Activated naive CD4-positive, alpha-beta T cell treated with Interleukin-2 at 50 U/mL for 16 hours (primary cell): ENCODE data around the gene POU2AF2.
"Not testable (repeated sequence)": the region's sequence is repeated elsewhere in the genome, so short reads cannot be mapped to it uniquely, and the experiment has no call there.

Experiments used
- DNase-seq: peaks from one replicate; pipeline ENCODE4 v3.0.0-alpha.2; 2020

The POU2AF2 gene

DNA sequence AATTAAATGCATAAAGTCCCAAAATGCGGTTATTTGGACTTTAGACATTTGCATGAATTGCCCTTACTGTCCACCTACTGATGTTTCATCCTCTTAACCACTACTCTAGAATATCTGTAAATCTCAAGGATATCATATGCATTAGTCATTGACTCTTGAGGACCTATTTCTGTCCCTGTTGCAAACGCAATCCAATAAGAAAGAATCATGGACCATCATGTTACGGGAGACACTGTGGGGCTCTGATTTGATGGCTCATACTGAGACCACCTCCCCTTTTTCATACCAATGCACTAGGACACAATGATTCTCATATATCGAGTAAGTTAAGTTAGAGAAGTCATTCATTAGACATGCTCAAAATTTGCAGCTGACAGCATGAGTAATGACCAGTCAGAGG lies 14.4 kb downstream of the POU2AF2 start:
- no peak for DNase-seq

DNA sequence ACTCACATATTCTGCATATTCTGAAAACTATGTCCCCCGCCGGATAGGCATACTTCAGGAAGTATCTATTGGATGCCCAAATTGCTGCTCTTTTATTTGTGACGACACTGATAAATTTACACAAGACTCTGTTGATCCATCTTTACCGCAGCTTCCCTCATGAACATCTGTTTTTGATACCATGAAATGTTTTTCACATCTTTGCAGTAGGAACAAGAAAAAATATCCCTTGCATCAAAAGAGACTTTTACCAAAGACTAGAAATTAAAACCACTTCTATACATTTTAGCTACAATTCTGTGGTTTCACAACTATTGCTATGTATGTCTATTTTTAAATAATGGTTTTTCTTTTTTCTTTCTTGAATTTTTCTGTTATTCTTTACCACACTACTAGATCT lies 15.3 kb downstream of the POU2AF2 start:
- no peak for DNase-seq

- DNase-seq: no peak
Observed at GRCh38 chr11:111264646-111265045, 19.1 kb downstream of the POU2AF2 start.

GRCh38 chr11:111265421-111265820 lies 19.9 kb downstream of the POU2AF2 start:
- no peak for DNase-seq

DNA sequence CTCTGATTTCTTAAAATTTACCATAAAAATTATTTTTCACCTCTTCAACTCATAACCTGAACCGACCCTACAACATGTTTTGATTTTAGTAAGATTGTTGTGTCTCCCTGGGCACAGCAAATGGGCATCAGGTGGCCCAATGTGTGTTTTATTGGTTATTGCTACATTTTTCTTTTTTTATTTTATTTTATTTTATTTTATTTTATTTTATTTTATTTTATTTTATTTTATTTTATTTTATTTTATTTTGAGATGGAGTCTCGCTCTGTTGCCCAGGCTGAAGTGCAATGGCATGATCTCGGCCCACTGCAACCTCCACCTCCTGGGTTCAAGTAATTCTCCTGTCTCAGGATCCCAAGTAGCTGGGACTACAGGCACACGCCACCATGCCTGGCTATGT lies 22.8 kb downstream of the POU2AF2 start:
- DNase-seq: not testable (repeated sequence)

GRCh38 chr11:111269146-111269868 lies 23.8 kb downstream of the POU2AF2 start:
- no peak for DNase-seq

- DNase-seq: no peak
Observed at GRCh38 chr11:111272420-111272819, 26.9 kb downstream of the POU2AF2 start.

DNA sequence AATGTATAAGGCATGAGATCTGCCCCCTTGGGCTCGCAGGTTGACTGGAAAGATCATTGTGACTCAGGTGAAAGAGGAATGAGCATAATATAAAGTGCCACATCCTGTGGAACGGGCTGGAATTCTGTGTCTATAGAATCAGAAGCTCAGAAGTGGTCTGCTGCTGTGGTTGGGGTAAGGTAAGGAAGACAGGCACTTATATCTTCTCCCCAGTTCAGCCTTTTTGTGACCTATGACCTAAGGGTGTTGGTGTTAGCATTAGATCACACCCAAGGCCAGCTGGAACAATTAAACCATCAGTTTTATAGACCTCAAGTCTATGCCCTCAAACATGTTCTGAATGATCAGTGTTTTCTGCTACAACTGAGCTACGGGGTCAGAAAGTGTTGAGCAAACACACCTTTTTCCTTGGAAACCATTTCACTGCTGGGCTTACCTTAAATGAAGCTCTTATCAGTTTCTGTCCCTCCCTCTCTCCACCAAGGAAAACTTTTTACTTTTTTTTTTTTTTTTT lies 37.1 kb downstream of the POU2AF2 start:
- DNase-seq: no peak

GRCh38 chr11:111283945-111284481 lies 38.5 kb downstream of the POU2AF2 start:
- DNase-seq: no peak

DNA sequence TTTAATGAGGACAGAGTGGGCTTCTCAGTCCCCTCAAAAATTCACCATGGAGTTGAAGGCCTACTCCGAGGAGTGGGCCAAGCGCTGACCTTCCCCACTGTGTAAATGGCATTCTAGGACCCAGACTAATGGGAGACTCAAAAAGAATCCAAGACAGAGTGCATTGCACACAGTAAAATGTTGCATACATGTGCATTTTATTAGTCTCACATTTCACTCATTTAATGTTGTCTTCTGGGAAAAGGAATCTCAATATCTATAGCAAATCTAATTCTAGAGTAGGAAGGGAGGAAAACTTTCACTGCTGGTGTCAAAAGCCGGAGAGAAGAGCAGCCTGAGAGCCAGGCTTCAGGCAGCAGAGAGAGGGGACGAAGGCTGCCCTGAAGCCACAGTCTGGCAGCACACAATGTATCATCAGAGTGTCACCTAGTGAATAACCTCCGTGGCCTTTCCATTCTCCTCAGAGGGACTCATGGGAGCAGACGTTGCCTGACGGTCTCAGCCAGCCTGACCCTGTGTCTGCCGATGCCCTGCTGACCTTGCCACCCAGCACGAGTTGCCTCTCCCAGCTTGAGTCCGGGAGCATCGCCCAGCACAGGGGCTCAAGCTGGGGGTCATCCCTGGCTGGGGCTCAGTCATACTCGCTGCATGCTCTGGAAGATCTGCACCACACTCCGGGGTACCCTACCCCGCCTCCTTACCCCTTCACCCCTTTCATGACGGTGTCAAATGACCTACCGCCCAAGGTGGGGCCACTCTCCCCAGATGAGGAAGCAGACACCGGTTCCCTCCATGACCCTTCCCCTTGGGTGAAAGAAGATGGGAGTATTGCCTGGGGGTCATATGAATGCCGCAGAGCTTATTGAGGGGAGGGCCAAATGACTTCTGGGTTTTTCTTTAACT lies 39.9 kb downstream of the POU2AF2 start:
- no peak for DNase-seq

GRCh38 chr11:111291764-111292163 lies 46.2 kb downstream of the POU2AF2 start:
- no peak for DNase-seq

GRCh38 chr11:111292408-111292807 lies 46.9 kb downstream of the POU2AF2 start:
- DNase-seq: not testable (repeated sequence)

- no peak for DNase-seq
Observed at GRCh38 chr11:111296196-111296595, 50.7 kb downstream of the POU2AF2 start.

DNA sequence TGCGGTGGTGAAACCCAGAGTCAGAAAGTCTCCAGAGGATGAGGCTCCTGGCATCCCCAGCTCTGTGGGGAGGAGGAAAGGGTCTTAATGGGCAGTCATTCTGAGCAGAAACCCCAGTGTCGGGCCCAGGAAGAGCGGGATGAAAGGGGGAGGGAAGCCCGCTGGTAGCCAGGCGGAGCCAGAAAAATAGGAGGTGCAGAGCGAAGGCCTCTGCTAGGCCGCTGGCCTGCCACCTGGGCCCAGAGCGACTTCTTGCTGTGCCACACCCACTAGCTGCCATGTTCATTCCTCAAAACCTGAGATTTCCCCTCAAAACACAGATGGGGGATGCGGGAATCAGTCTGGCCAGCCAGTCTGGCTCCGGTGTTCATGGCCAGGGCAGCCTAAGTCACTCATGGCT lies 52.2 kb downstream of the POU2AF2 start:
- no peak for DNase-seq

- DNase-seq: no peak
Observed at GRCh38 chr11:111298413-111299100, 53.0 kb downstream of the POU2AF2 start, which contains the start of gene POU2AF3. TSS of gene POU2AF3 (plus strand) at chr11:111298546. CDS start at chr11:111298582, 36 bp downstream.

- no peak for DNase-seq
Observed at GRCh38 chr11:111299101-111300026, 53.8 kb downstream of the POU2AF2 start.

DNA sequence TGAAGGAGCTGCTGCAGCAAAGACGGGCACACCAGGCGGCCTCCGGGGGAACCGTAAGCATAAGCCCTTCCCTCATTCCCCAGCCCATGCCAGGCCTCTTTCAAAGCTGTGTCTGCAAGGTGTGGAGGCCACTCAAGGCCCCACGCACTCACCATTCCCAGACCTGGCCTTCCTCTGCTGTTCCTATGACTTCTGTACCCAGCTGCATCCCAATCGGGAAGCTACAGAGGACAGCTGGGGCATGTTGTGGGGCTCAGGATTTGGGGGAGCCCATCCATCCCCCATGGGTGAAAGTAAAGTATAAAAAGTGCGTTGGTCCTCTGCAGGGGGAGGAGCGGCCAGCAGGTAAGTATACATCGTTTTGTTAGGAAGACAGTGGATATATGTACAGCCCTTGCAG lies 55.0 kb downstream of the POU2AF2 start:
- no peak for DNase-seq

DNA sequence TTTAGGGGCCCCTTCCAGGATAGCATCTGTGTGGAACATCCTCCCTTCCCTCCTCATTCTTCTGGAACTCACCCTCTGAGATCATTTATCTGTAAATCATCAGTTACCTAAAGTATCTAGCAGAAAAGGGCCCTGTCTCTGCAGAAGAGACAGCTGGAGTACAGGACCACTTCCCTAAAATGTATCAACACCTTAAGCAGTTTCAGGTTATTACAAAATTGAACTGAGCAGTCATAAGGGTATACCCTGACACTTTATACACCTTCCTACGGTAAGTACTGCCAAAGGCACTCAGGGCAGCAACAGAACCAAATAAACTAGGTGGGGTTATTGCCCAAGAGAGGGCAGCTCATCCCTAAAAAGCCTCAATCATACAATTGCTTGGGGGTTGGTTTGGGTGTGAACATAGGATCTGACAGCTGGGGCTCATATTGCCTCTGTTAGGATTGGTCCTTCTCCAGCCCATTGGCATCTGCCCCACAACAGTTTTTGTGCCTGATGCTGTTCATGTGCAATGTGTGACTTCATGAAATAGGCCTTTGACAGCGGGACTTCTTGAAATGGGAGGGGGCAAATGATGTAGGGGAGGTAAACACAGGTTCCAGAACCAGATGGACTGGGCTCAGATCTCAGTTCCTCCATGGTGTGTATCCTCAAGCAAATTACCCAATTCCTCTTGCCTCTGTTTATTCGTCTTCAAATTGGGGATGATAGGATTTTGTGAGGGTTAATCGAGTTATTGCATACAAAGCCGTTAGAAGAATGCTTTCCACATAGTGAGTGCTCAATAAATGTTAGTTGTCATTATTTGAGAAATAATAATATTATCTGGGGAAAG lies 55.7 kb downstream of the POU2AF2 start:
- DNase-seq: no peak

- no peak for DNase-seq
Observed at GRCh38 chr11:111301842-111302118, 56.3 kb downstream of the POU2AF2 start.

DNA sequence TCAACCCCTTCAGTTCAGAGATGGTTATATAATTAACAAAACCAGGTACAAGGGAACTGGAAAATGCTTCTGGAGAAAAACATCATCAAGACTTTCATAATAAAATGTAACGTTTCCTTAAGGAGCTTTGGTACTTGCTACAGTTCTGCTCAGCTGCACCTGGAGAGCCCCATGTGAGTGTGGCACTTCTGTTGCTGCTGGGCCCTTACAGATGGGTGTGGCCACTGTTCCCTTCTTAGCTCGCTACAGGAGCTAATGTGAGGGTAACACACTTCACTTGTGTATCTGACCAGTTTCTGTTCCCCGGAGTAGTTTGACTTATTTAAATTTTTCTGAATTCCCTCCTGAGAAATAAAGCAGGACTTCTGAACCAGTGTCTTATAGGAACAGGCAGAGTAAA lies 56.8 kb downstream of the POU2AF2 start:
- no peak for DNase-seq

DNA sequence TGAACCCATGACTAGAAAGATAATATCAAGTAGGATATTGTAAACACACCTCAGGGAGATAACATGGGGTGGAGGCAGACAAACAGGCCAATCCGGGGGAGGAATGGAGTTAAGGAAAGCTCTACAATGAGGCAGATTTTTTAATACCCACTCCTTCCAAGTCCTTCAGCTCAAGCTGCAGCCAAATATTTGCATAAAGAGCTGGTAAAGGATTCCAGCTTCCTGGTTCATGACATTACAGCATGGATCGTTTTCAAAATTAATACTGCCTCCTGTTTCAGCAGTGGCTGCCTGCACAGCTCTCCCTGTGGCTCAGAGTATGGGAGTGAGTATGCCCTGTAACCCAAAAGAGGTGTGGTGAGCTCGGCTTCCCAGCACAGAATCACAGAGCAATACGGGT lies 57.9 kb downstream of the POU2AF2 start:
- DNase-seq: no peak
